Bronchial epithelial cell (primary cell): ENCODE measurements around the gene LAMA5. TPM values are rescaled to one million over a fixed set of nuclear protein-coding genes. Genes with fewer than 3 reads are reported as not detected.

ENCODE experiments used
- DNase-seq: peaks from one replicate; pipeline ENCODE4 v3.0.0-alpha.2; 2010; ENCODE audit warnings: low read depth
- FAIRE-seq: peaks from 2 replicates; lab custom pipeline; 2011; peaks lifted over from hg19 to GRCh38; lab: Jason Lieb, UNC
- H3K27me3 ChIP-seq: 2 replicates; pipeline ENCODE4 v1.5.1; 2011; ENCODE audit warnings: low read length; ENCODE audit not compliant: control insufficient read depth, insufficient read depth
- H3K36me3 ChIP-seq: 2 replicates; pipeline ENCODE4 v1.5.1; 2011; ENCODE audit warnings: low read length; ENCODE audit not compliant: control insufficient read depth, insufficient read depth
- H3K4me3 ChIP-seq: 2 replicates; pipeline ENCODE4 v1.5.1; 2011; ENCODE audit warnings: mild to moderate bottlenecking, low read depth, low read length, control low read depth
- total RNA-seq: library from RNA; depleted of rRNA; stranded (reverse); fragments of >200 nt; gene quantifications from 2 replicates; pipeline ENCODE4 v1.2.1, GENCODE V29; 2014
- TF ChIP-seq, protein P1 (sequence below): IDR thresholded peaks from 2 replicates; pipeline ENCODE4 v1.5.1; 2011; ENCODE audit warnings: mild to moderate bottlenecking, moderate library complexity, low read length, control low read depth, inconsistent platforms; ENCODE audit not compliant: insufficient read depth, severe bottlenecking

The LAMA5 gene
- total RNA-seq, 1 donor from 2014 or later = 61.6 TPM

GRCh38 chr20:62392077-62392418, 24.9 kb upstream of the LAMA5 start:
- FAIRE-seq (no peak), DNase-seq (no peak)
- H3K36me3 ChIP-seq = peaks cover 17% of the 10 kb centered on the region
- H3K27me3 ChIP-seq = no peaks in the 10 kb centered on the region
- TF ChIP-seq, protein P1, sequence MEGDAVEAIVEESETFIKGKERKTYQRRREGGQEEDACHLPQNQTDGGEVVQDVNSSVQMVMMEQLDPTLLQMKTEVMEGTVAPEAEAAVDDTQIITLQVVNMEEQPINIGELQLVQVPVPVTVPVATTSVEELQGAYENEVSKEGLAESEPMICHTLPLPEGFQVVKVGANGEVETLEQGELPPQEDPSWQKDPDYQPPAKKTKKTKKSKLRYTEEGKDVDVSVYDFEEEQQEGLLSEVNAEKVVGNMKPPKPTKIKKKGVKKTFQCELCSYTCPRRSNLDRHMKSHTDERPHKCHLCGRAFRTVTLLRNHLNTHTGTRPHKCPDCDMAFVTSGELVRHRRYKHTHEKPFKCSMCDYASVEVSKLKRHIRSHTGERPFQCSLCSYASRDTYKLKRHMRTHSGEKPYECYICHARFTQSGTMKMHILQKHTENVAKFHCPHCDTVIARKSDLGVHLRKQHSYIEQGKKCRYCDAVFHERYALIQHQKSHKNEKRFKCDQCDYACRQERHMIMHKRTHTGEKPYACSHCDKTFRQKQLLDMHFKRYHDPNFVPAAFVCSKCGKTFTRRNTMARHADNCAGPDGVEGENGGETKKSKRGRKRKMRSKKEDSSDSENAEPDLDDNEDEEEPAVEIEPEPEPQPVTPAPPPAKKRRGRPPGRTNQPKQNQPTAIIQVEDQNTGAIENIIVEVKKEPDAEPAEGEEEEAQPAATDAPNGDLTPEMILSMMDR = no peak
- H3K4me3 ChIP-seq = no peak overlapping the region

- FAIRE-seq (no peak), DNase-seq (no peak)
- TF ChIP-seq, protein P1 = no peak
- H3K4me3 ChIP-seq = no peak overlapping the region
- H3K27me3 ChIP-seq = no peaks in the 10 kb centered on the region
- H3K36me3 ChIP-seq = peaks cover 17% of the 10 kb centered on the region
These were observed 24.3 kb upstream of the LAMA5 start for GRCh38 chr20:62391165-62392076.

- FAIRE-seq (no peak), DNase-seq (no peak)
- Histone ChIP-seq H3K36me3 (peaks cover 17% of the 10 kb centered on the region), H3K4me3 (no peak overlapping the region), H3K27me3 (no peaks in the 10 kb centered on the region)
- TF ChIP-seq, protein P1 = no peak
These were observed 23.4 kb upstream of the LAMA5 start for GRCh38 chr20:62390317-62391164.

DNA sequence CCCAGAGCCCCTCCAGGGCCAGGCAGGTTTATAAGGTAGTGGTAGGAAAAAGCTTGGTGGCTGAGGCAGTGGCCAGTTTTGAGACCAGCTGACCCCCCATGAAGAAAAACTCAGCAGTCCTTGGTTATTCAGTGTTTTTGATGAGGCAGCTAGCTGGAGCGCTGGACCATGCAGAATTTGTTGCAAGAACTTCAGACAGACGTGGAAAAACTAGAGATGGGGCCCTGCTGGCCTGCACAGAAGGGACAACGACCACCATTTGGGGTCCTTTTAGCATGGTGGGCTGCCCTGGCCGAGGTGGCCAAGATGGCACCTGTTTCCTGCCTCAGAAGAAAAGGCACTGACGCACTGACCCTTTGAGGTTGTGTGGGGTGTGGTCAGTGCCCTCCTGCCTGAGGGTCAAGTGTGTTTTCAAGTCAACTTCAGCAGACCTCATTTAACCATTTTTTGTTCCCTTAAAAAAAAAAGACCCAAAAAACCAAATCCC, 22.5 kb upstream of the LAMA5 start:
- Histone ChIP-seq H3K36me3 (peaks cover 17% of the 10 kb centered on the region), H3K27me3 (no peaks in the 10 kb centered on the region), H3K4me3 (no peak overlapping the region)
- TF ChIP-seq, protein P1 = no peak
- no peak for DNase-seq
- FAIRE-seq = no peak

DNA sequence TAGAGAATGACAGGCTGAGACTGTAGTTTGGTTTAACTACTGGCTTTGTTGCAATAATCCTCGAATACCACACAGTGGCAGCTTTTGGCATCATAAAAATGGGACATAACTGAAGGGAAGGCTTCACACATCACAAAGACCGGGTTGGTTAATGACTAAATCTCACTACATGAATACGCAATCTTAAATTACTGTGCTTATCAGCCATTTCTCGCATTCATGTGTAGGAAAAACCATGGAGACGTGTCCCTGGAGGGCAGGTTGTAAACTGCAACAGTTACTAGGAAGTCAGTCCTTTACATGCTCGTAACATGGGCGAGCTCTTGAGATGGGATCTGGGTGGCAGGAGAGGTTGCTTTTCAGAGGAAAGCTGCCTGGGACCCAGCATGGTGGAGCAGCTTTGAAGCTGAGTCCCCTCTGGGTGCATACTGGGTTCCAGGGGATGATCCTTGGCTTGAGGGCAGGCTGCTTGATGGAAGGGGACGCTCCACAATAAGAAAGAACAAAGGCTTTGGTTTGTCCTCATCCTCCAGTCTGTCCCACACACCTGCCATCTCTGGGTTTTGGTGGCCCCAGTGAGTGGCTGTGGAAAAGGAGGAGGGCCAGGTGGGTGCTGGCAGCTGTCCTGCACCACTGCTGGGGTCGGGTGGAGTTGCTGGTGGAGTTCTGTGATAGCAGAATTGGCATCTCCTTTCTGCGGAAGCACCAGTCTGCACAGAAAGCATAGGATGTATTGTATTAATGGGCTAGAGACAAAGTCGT, 21.9 kb upstream of the LAMA5 start:
- FAIRE-seq (no peak), DNase-seq (no peak)
- TF ChIP-seq, protein P1 = no peak
- H3K36me3 ChIP-seq = peaks cover 17% of the 10 kb centered on the region
- no peaks in the 10 kb centered on the region for H3K27me3 ChIP-seq
- no peak overlapping the region for H3K4me3 ChIP-seq
